ENCODE data around the gene WFDC2. TPM values are rescaled to one million over a fixed set of nuclear protein-coding genes. Genes with fewer than 3 reads are reported as not detected.

Gene WFDC2
- total and polyA plus RNA-seq, 2 of the 4 experiments (the other 2 are of a cell fraction), result not detected

- intact Hi-C loops (cut with micrococcal nuclease), result no loop called here
- H2BK5ac ChIP-seq (ENCODE audit: low read depth, low read length, poor library complexity, severe bottlenecking), result no peak overlapping the region
- no peak overlapping the region for H3K18ac ChIP-seq (ENCODE audit: low read depth, low read length)
- H2AK5ac ChIP-seq (ENCODE audit: low read depth, low read length), result no peak overlapping the region
- no peak overlapping the region for H4K5ac ChIP-seq (ENCODE audit: low read depth, low read length)
- H3K9ac ChIP-seq (ENCODE audit: low read depth, low read length), result no peak overlapping the region
- H3K4me1 ChIP-seq (ENCODE audit: control insufficient read depth, insufficient read depth, low read length), result no peaks in the 10 kb centered on the region; the same call in 1 of the 2 replicates
- peak overlapping the region; percentile 4; the same call in 1 of the 2 replicates for H3K4me2 ChIP-seq (ENCODE audit: low read depth, low read length)
- ATAC-seq (ENCODE audit: low read depth) (peak; percentile 26; the same call in 1 of the 2 replicates), DNase-seq (no peak)
- H2AFZ ChIP-seq (replicated peaks; ENCODE audit: low read length, poor library complexity), result peak overlapping the region; percentile 78
- dilution Hi-C loops (cut with HindIII; ENCODE audit: low sequenced_read_pairs, unreplicated experiment), result no loop called here
- peak overlapping the region; percentile 7; the same call in 1 of the 2 replicates for H3K4me3 ChIP-seq (ENCODE audit: insufficient read depth, low read depth, low read length)
- no peaks in the 10 kb centered on the region for H3K79me1 ChIP-seq (ENCODE audit: low read depth in 1 of 2, low read length in 2 of 2)
- no peak overlapping the region for H2AK9ac ChIP-seq (replicated peaks; ENCODE audit: low read depth, low read length, poor library complexity)
- no peak overlapping the region for H2BK15ac ChIP-seq (ENCODE audit: low read depth, low read length)
- H4K20me1 ChIP-seq (ENCODE audit: insufficient read depth, low read length), result no peaks in the 10 kb centered on the region
- H2BK20ac ChIP-seq (ENCODE audit: low read depth, low read length), result no peak overlapping the region
- POLR2A ChIA-PET (ENCODE audit: unreplicated experiment), result no interaction called here
- H4K91ac ChIP-seq (ENCODE audit: insufficient read depth, low read depth, low read length), result no peak overlapping the region
- H3K27me3 ChIP-seq (ENCODE audit: control insufficient read depth, insufficient read depth, low read length), result peaks cover 43% of the 10 kb centered on the region
- H3K56ac ChIP-seq (ENCODE audit: extremely low read depth, insufficient read depth, low read length), result no peak overlapping the region
- TF ChIP-seq RCOR1 (IDR thresholded peaks at IDR 0.05; ENCODE audit: insufficient replicate concordance, low read length), result no peak
- TF ChIP-seq ELK1 (IDR thresholded peaks at IDR 0.05; ENCODE audit: borderline replicate concordance, low read depth, low read length), result no peak
- no peak for TF ChIP-seq RFX5 (IDR thresholded peaks at IDR 0.05; ENCODE audit: low read depth, low read length)
- TF ChIP-seq MXI1 (IDR thresholded peaks at IDR 0.05; ENCODE audit: borderline replicate concordance, low read depth, low read length), result no peak
- TF ChIP-seq CHD1 (IDR thresholded peaks at IDR 0.05; ENCODE audit: low read depth, low read length), result no peak
- 0 out of 2 replicates have a peak, but pooled peaks have one; percentile 1 for TF ChIP-seq CTCF (conservative IDR thresholded peaks at IDR 0.05; ENCODE audit: low read depth, low read length)
- no peak for TF ChIP-seq SMC3 (IDR thresholded peaks at IDR 0.05; ENCODE audit: low read depth, low read length)
- no peak for TF ChIP-seq USF2 (IDR thresholded peaks at IDR 0.05; ENCODE audit: low read depth, low read length)
- no peak overlapping the region for H3K14ac ChIP-seq (replicated peaks; ENCODE audit: low read depth, low read length)
- no peak overlapping the region for H3K4ac ChIP-seq (ENCODE audit: low read depth, low read length)
- no peaks in the 10 kb centered on the region for H3K9me1 ChIP-seq (ENCODE audit: insufficient read depth, low read length)
- H3K36me3 ChIP-seq (ENCODE audit: control insufficient read depth, insufficient read depth, low read length), result no peaks in the 10 kb centered on the region
- CTCF ChIA-PET, result no interaction called here
- H3K9me3 ChIP-seq (ENCODE audit: control insufficient read depth, insufficient read depth, low read length), result no peaks in the 10 kb centered on the region
- no peak overlapping the region for H4K8ac ChIP-seq (ENCODE audit: low read depth in 2 of 2, low read length in 2 of 2)
- in situ Hi-C loops (cut with MboI; ENCODE audit: low sequenced_read_pairs), result no loop called here
- H3K23ac ChIP-seq (ENCODE audit: low read depth, low read length), result peak overlapping the region; percentile 38; the same call in 1 of the 2 replicates
- no peak overlapping the region for H3K27ac ChIP-seq (ENCODE audit: insufficient read depth, low read length)
- 36% methylated on average over 5 of the region's 10 CpGs; no CpG with 5 or more reads in 1 of the 2 experiments for WGBS, 2 experiments (ENCODE audit: extremely low coverage in 2 of 2, insufficient read length in 1 of 2)
- no peak overlapping the region for H2BK120ac ChIP-seq (ENCODE audit: low read depth, low read length)
- no TSS peak for BruUV-seq (replicated peaks)
These were observed 1.4 kb downstream of the WFDC2 start for GRCh38 chr20:45470937-45471336.

All from IMR-90 (cell line).